Spleen (tissue), 11 donors: Measurements from ENCODE around the gene CDC20. TPM values are rescaled to one million over a fixed set of nuclear protein-coding genes. Genes with fewer than 3 reads are reported as not detected.
"Not testable (repeated sequence)": the region's sequence is repeated elsewhere in the genome, so short reads cannot be mapped to it uniquely, and the experiment has no call there.

Experiments
- DNase-seq: peaks from one replicate; pipeline ENCODE4 v3.0.0-alpha.2; 2020
- H3K27ac ChIP-seq, 8 donors: fragments of 200-600 bp; sonication (generic) in 7 of 8; 1 replicate in 4 of 8; 2 replicates in 4 of 8; pipeline versions ENCODE4 v1.5.0 to v1.8.0; 2016 to 2021; ENCODE audit warnings: inconsistent platforms in 4 of 8, mild to moderate bottlenecking in 4 of 8, moderate library complexity in 1 of 8
- H3K27me3 ChIP-seq, 7 donors: fragments of 200-600 bp; sonication (generic) in 6 of 7; replicated peaks in 1 of 7; 1 replicate in 4 of 7; 2 replicates in 3 of 7; pipeline versions ENCODE4 v1.5.0 to v1.8.0; 2016 to 2021; ENCODE audit warnings: inconsistent platforms in 3 of 7, mild to moderate bottlenecking in 1 of 7
- H3K36me3 ChIP-seq, 6 donors: fragments of 200-600 bp; sonication (generic) in 5 of 6; 1 replicate in 4 of 6; 2 replicates in 2 of 6; pipeline versions ENCODE4 v1.5.0 to v1.8.0; 2016 to 2021; ENCODE audit warnings: inconsistent platforms in 2 of 6
- H3K4me1 ChIP-seq, 6 donors: fragments of 200-600 bp; sonication (generic) in 5 of 6; 1 replicate in 3 of 6; 2 replicates in 3 of 6; pipeline versions ENCODE4 v1.5.0 to v1.8.0; 2016 to 2021; ENCODE audit warnings: inconsistent platforms in 3 of 6
- H3K4me3 ChIP-seq, 8 donors: fragments of 200-600 bp; sonication (generic) in 7 of 8; 1 replicate in 4 of 8; 2 replicates in 4 of 8; pipeline versions ENCODE4 v1.5.0 to v1.8.0; 2016 to 2021; ENCODE audit warnings: inconsistent platforms in 4 of 8, mild to moderate bottlenecking in 4 of 8, moderate library complexity in 2 of 8
- H3K9me3 ChIP-seq, 8 donors: fragments of 200-600 bp; sonication (generic) in 7 of 8; 1 replicate in 4 of 8; 2 replicates in 4 of 8; pipeline versions ENCODE4 v1.5.0 to v1.8.0; 2016 to 2021; ENCODE audit warnings: inconsistent platforms in 4 of 8
- CTCF ChIP-seq, 11 experiments: fragments of 200-600 bp in 7 of 11; fragments of 450-650 bp in 4 of 11; sonication (generic) in 4 of 11; IDR thresholded peaks in 8 of 11; conservative IDR thresholded peaks in 3 of 11; 1 replicate in 7 of 11; 2 replicates in 4 of 11; pipeline versions ENCODE4 v1.4.0 to v1.8.0; 2016 to 2021; ENCODE audit warnings: antibody characterized with exemption in 11 of 11, inconsistent platforms in 4 of 11, mild to moderate bottlenecking in 1 of 11
- POLR2A ChIP-seq, 3 donors: fragments of 450-650 bp; IDR thresholded peaks; one replicate each; pipeline ENCODE4 v1.5.1; 2017; ENCODE audit warnings: antibody characterized with exemption in 3 of 3, mild to moderate bottlenecking in 1 of 3
- POLR2AphosphoS5 ChIP-seq, 3 donors: sonication (generic); formaldehyde crosslinking; IDR thresholded peaks; one replicate each; pipeline ENCODE4 v1.5.1; 2017; ENCODE audit warnings: antibody characterized with exemption in 3 of 3
- WGBS, 5 donors: extraction: QIAGEN DNeasy Blood & Tissue Kit in 3 of 5; methylation state at CpG; one replicate each; pipeline versions ENCODE4 v1.1.5 to v1.1.7; 2013 to 2018; 5-methylcytosine and 5-hydroxymethylcytosine counted together
- intact Hi-C: fragments of 100-400 bp; cut with DNase I; formaldehyde crosslinking; loops from one replicate; pipeline ENCODE4 v1.15.0; 2023; ENCODE audit warnings: low total_unique reads
- polyA plus RNA-seq, 3 donors: library from polyadenylated mRNA; stranded (reverse); fragments of 200-250 nt; gene quantifications; one replicate each; pipeline ENCODE4 v1.2.1, GENCODE V29; 2013
- total RNA-seq, 7 donors: library from RNA; depleted of rRNA in 3 of 7; stranded (reverse); fragments of >200 nt in 3 of 7; fragmentation: NEBNext Ultra II Directional in 4 of 7; extraction: Animal tissue kit (Norgen Biotek cat#: 25700) in 4 of 7; gene quantifications; one replicate each; pipeline versions ENCODE4 v1.1.0 to v1.2.1, GENCODE V29; 2016 to 2021
- donor health status: healthy with polysubstance abuse.
- donor health status: DM: no; HTN: no; CAD: no; lungs with moderate emphysema.
- donor health status: DM: no; HTN: no; CAD: no.
- donor health status: Bipolar disorder and iron deficiency.
- donor health status: healthy.
- donor health status: DM: no; HTN: no; CAD: no.
- donor health status: DM: yes; HTN: yes; CAD: no.

CDC20 gene
- total and polyA plus RNA-seq, 10 donors: 2.1 to 25.9 (median 10.4) TPM

GRCh38 chr1:43398227-43398626 lies 39.4 kb downstream of the CDC20 start:
- DNase-seq: no peak
- TF ChIP-seq POLR2A (IDR thresholded peaks at IDR 0.05): no peak
- TF ChIP-seq CTCF (IDR thresholded peaks at IDR 0.05 in 8 of 11, conservative IDR thresholded peaks at IDR 0.05 in 3 of 11): no peak
- TF ChIP-seq POLR2AphosphoS5 (IDR thresholded peaks at IDR 0.05): no peak
- WGBS, 5 donors: 90 to 100% (median 95%) methylated on average over 3 of the region's 3 CpGs
- Histone ChIP-seq H3K27ac (no peak overlapping the region), H3K4me1 (peaks cover 0 to 29% (median 10%) of the 10 kb centered on the region in 6 donors), H3K27me3 (no peaks in the 10 kb centered on the region), H3K36me3 (peaks cover 0 to 63% (median 8%) of the 10 kb centered on the region in 6 donors), H3K9me3 (no peaks in the 10 kb centered on the region), H3K4me3 (no peak overlapping the region)
- intact Hi-C loops: no loop called here

- H3K27ac ChIP-seq, DNase-seq, H3K9me3 ChIP-seq, H3K4me3 ChIP-seq, H3K27me3 ChIP-seq, intact Hi-C loops: not testable (repeated sequence)
- H3K4me1 ChIP-seq: peaks cover 0 to 24% (median 8%) of the 10 kb centered on the region in 6 donors
- H3K36me3 ChIP-seq: peaks cover 5 to 68% (median 29%) of the 10 kb centered on the region in 6 donors
- WGBS, 5 donors: 91 to 99% (median 98%) methylated on average over 9 of the region's 9 CpGs
Observed at GRCh38 chr1:43400441-43400840, 41.7 kb downstream of the CDC20 start.

- no peak for TF ChIP-seq POLR2A (IDR thresholded peaks at IDR 0.05)
- TF ChIP-seq CTCF (IDR thresholded peaks at IDR 0.05 in 8 of 11, conservative IDR thresholded peaks at IDR 0.05 in 3 of 11): no peak
- TF ChIP-seq POLR2AphosphoS5 (IDR thresholded peaks at IDR 0.05): no peak
- WGBS, 5 donors: 77 to 84% (median 78%) methylated on average over 6 of the region's 6 CpGs
Observed at GRCh38 chr1:43402089-43402865, 43.5 kb downstream of the CDC20 start.

GRCh38 chr1:43404353-43404752 lies 45.6 kb downstream of the CDC20 start:
- WGBS, 5 donors: 96 to 99% (median 98%) methylated on average over 5 to 6 of the region's 6 CpGs
- Histone ChIP-seq H3K36me3 (peaks cover 5 to 86% (median 62%) of the 10 kb centered on the region in 6 donors), H3K4me1 (peaks cover 0 to 24% (median 8%) of the 10 kb centered on the region in 6 donors), H3K27ac (no peak overlapping the region), H3K27me3 (no peaks in the 10 kb centered on the region), H3K9me3 (no peaks in the 10 kb centered on the region), H3K4me3 (no peak overlapping the region)
- intact Hi-C loops: no loop called here
- DNase-seq: no peak
- no peak for TF ChIP-seq POLR2AphosphoS5 (IDR thresholded peaks at IDR 0.05)
- TF ChIP-seq CTCF (IDR thresholded peaks at IDR 0.05 in 8 of 11, conservative IDR thresholded peaks at IDR 0.05 in 3 of 11): no peak
- TF ChIP-seq POLR2A (IDR thresholded peaks at IDR 0.05): no peak

More at GRCh38 chr1:43402089-43402865, 43.5 kb downstream of the CDC20 start:
- DNase-seq: no peak
- Histone ChIP-seq H3K4me1 (peaks cover 0 to 24% (median 8%) of the 10 kb centered on the region in 6 donors), H3K36me3 (peaks cover 5 to 68% (median 43%) of the 10 kb centered on the region in 6 donors), H3K27me3 (no peaks in the 10 kb centered on the region), H3K9me3 (no peaks in the 10 kb centered on the region), H3K4me3 (no peak overlapping the region), H3K27ac (peak overlapping the region in 1 of 8 donors; percentile 2)
- intact Hi-C loops: no loop called here
